OCI-M2 (cell line): Measurements from ENCODE around the gene EME2.

Experiments used
- DNase-seq: peaks from one replicate; lab custom pipeline; 2025; ENCODE audit not compliant: unreplicated experiment; lab: John Stamatoyannopoulos, UW

Gene EME2

DNA sequence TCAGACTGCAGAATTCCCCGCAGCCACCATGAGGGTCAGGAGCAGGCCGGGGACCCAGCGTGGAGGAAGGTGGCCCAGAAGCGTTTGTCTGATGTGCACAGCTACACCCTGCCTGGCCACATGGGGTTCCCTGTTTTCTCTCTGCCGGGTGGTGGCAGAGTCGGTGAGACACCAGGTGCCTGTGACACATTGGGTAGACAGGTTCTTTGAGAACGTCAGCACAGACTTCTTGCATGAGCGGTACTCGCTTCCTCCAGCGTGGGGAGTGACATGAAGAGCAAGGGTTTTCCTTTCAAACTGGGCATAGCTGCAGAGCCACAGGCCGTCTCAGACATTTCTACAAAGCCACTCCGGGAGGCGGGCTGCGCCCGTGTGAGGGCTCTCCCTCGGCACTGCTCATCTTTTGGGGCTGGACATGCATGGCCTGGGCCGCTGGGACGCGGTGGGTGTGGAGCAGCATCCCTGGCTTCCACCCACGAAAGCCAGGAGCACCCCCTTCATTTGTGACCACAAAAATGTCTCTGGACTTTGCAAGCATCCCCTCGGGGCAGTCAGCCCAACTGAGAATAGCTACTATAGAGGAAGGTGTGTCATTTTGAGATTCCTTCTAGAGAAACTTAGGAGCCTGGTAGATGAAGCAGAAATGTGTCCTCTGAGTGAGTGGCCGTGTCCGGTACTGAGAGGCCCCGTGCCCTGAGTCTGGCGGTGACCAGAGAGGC lies 27.3 kb upstream of the EME2 start:
- DNase-seq = no peak

DNA sequence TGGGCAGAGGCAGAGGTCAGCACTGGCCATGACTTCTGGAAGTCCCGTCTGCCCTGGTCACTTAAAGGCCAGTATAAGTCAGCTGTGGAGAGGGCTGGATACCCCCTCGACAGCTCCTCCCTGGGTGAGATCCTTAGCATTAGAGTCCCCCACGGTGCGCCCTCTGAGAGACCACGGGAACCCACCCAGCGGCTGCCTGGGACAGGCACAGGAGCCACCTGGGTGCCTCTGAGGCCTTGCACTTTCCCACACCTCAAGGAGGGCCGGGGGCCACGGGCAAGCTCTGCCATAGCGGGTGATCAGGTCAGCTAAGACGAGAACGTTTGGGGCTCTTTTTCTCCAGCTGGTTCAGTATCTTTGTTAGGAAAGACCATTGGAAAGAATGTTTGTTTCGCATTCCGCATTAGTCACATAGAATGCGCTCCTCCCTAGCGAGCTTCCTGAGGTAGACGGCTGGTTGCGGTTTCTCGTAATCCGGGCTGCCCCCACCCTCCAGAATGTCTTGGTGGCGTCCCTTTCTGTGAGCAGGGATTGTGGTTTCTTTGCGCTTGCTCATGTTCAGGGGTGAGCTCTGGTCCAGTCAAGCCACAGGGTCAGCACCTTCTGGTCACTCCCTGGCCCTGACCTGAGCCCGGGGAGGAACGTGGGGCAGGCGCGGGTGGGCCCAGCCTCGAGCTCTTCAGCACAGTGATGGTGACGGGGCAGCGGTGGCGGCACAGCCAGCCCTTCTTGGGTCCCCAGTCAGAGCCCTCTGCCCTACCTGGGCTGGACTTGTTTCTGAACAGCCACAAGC lies 26.5 kb upstream of the EME2 start:
- DNase-seq = no peak

DNA sequence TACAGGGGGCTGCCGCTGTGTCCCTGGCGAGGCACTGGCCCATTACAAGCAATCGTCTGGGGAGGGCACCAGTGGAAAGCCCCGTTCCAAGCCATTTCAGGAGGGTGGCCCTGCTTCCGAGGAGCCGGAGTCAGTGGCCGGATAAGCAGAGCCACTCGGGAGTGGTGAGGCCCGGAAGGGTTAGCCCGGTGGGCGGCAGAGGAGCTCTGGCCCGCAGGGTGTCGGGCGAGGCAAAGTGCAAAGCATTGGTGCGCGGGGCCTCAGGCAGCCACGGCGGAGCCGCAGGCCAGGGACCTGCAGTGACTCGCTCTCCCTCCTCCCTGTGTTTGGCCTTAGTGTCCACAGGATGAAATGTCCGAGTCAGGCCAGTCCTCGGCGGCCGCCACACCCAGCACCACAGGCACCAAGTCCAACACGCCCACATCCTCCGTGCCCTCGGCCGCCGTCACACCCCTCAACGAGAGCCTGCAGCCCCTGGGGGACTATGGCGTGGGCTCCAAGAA lies 25.9 kb upstream of the EME2 start:
- DNase-seq = no peak

DNA sequence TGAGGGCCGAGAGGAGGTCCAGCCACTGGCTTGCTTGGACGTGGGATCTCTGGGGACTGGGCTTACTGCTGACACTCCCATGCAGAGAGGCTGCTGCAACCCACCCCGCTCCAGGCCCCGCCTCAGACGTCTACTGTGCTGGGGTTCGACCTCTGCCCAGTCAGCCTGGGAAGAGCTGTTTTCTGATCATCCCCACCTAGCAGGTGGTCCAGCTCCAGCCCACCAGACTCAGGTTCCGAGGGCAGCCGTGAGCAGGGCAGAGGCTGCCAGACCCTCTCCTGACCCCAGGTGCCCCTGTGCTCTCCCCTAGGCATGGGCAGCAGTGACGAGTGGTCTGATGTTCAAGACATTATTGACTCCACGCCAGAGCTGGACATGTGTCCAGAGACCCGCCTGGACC lies 24.7 kb upstream of the EME2 start:
- no peak for DNase-seq

DNA sequence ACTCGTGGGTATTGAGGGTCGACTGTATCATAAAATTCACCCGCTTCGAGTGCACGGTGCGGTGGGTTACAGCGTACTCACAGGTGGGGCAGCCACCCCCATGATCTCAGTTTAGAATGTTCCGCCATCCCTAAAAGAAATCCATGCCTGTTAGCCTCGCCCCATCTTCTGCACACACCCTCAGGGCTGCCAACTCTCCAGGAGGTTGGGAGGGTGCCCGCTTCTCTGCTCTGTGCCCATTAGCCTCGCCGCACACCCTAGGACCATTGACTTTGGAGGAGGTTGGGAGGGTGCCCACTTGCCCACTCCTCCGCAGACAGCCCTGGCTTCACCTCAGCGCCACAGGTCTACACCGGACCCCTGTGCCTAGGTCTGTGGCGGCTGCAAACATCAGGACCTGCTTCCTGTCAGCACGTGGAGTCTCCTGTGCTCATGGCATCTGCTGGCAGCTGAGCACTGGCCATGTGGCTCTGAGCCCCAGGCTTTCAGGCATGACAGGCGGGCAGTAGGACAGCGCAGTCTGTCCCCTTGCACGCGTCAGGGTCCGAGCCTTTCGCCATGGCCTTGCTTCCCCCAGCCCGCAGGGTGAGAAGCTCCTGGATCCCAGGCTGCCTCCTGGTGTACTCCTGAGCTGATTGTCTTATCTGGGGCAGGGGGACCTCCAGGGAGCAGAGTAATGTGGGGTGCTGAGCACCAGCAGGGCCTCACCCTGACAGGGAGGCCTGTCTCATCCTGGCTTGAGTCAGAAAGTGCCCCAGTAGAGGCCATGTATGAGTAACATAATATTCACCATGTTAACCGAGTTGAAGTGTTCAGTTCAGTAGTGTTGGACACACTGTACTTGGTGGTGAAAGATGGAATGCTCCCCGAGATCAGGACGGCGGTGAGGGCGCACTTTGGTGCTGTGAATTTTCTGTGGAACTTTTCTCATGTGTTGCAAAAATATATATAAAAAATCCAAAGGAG lies 23.2 kb upstream of the EME2 start:
- no peak for DNase-seq

DNA sequence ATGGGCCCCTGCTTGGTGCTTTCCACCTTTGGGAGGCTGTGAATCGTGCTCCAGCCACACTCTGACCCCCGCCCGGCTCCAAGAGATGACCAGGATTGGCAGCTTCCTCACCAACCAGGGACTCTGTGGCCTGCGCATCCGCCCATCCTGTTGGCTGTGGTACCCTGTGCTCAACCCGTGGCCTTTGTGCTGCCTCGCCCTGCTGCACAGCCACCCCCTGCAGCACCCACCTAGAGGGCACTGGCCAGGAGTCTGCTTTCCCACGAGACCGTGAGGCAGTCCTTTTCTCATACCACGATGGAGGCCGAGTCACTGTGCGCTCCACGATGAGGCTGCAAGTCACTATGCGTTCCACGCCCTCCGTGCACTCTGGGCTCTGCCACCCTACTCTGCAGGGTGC lies 20.7 kb upstream of the EME2 start:
- no peak for DNase-seq

DNA sequence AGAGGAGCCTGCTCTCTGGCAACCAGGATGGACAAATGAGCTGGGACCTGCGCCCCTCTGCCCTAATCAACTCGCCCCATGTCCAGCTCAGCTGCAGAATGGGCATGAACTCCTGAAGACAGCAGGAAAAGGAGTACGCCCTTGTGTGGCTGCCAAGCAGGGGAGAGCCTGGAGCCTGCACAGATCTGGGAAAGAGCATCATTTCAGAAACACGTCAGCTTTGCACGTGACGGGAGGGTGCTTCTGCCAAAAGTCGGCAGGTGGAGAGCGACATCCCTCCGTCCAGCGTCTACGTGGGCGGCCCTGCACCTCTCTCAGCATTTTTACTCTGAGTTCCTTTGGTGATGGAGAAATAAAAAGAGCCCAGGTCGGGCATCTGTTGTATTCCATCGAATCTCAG lies 19.8 kb upstream of the EME2 start:
- DNase-seq = no peak

DNA sequence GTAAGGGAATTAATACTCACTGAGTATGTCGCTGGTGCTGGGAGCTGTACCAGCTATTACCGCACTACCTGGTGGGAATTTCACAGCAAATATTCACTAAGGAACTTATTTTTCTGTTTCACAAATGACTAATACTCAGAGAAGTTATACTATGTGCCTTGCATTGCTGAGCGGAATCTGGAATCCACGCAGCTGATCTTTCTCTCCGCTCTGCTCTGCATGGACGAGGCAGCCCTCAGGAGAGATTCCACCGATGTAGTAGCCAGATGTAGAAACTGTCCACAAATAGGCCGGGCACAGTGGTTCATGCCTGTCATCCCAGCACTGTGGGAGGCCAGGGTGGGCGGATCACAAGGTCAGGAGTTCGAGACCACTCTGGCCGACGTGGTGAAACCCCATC lies 18.4 kb upstream of the EME2 start:
- DNase-seq = no peak

DNA sequence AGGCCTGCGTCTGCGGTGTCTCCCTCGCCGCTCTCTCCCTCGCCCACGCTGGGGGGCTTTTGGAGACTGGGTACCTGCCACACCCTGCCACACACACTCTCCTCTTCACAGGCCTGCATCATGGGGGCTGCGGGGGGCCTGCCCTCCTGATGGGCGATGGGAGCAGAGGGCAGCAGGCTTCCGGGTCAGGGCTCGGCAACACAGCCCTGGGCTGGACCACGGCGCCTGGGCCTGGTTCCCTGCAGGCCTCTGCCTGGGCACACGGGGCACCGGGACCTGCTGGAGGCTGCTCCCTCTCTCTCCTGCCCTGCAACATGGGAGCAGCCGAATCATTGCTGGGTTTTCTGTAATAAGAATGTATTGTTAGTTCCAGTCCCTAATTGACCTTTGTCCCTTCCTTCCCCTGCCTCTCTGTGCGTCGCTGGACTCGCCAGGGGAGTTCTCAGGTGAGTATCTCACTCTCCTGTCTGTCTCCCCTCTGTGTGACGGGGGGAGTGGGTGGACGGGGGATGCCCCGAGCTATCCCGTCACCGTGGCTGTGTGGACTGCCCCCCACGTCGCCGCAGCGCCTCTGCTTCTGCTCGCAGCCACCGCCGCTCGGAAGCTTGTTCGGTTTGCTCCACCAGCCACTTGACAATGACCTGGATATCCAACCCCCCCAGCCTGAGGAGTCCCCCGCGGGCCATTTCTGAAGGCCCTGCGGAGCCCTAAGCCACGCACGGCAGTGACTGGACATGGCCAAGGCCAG lies 14.7 kb upstream of the EME2 start:
- DNase-seq = no peak

DNA sequence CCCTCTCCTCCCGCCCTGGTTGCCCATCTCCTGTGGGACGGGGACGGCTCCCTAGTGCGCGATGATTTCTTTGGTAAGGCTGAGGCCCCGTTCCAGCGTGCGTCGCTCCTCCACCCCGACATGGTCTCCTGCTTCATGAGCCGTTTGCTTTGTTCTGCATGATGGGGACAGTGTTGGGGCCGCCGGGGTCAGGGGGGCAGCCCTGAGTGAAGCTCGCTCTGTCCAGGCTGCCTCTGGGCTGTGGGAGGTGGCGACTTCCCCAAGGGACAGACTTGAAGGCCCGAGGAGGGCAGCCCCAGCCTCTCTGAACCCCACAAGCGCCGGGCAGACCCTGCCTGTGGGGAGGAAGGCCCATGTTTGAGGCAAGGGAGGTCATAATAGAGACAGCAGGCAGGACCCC lies 13.7 kb upstream of the EME2 start:
- DNase-seq = no peak

DNA sequence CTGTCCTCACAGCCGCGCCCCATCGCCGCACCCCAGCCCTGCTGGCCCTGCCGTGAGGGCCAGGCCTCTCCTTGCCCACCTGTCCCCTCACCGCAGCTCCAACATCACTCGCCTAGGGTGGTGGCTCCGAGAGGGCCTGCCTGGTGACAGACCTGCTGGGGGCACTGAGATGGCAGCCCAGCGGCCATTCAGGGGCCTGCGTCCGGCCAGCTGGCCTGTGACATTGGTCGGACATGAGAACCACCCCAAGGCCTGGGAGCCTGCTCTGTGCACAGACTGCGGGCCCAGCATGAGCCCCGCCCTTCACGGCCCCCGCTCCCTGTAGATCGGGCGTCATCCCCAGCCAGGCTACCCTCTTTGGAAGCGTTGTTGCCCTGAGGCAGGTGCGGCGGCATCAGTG lies 13.1 kb upstream of the EME2 start:
- DNase-seq = no peak

DNA sequence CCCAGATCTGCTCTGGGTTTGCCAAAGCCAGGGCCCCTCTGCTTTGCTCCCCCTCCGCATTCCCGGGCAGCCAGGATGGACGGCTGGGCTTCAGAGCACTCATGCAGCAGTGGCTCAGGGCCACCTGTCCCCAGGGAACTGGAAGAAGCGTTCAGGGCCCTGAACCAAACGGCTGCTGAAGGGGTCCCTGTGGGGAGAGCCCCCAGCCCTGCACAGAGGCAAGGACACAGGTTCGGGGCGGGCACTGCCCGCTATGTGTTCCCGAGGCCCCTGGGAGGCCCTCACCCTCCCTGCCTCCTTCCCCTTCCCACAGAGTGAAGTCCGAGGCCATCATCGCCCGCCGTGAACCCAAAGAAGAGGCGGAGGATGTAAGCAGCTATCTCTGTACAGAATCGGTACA lies 11.7 kb upstream of the EME2 start:
- no peak for DNase-seq

DNA sequence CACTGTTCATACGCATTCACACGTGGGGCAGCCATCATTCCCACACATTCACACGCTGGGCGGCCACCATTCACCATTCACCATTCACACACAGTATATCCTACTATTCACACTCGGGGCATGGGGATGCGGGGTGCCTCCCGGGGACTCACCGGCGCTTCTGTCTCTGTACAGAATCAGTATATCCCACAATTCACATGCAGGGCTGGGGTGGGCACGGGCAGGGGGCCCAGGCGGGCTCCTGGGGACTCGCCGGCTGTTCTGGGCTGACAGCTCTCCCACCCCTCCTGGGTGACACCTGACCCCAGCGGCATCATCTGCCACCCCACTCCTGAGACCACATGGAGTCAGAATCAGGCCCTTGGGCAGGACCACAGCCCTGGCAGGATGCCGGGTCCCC lies 10.9 kb upstream of the EME2 start:
- DNase-seq = no peak

DNA sequence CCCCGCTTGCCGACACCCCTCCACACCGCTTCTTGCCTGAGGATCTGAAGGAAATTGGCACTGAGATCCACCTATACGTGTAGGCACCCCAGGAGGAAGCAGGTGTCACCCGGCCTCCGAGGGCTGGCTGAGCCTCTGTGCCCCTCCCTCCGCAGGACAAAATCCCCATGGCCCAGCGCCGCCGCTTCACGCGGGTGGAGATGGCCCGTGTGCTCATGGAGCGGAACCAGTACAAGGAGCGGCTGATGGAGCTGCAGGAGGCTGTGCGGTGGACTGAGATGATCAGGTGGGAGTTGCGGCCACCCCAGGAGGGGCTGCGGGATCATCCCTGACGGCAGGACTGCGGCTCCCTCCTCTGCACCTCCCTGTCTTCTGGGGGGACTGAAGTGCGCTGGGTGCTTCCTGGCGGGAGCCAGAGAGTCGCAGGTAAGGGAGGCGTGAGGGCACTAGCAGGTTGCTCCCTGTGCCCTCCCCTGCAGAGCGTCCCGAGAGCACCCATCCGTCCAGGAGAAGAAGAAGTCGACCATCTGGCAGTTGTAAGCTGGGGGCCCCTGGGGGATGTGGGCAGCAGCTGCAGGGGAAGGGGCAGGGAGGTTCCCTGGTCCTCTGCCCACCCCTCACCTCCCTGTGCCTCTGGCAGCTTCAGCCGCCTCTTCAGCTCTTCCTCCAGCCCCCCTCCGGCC lies 10.3 kb upstream of the EME2 start:
- DNase-seq = no peak

DNA sequence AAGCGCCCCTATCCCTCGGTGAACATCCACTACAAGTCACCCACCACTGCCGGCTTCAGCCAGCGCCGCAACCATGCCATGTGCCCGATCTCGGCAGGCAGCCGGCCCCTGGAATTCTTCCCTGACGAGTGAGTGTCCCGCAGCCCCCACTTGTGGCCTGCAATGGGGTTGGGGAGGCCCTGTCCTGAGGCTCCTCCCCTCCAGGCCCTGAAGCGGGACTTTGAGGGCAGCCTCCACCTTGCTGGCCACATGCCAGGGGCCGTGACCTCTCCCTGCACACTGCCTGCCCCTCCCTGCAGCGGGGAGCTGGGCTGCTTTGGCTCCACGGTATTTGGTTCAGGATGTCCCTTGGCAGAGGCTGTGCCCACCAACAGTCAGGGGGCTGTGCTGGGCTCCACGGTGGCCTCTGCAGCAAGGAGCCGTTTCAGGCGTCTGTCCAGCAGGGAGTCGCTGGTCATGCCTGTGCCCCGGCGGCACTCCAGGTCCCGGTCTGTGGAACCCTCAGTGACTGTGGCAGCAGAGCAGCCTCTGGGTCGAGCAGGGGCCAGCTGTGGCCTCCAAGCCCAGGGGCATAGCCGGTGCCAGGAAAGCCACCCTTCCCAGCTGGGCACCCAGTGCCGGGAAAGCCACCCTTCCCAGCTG lies 9.6 kb upstream of the EME2 start:
- no peak for DNase-seq

DNA sequence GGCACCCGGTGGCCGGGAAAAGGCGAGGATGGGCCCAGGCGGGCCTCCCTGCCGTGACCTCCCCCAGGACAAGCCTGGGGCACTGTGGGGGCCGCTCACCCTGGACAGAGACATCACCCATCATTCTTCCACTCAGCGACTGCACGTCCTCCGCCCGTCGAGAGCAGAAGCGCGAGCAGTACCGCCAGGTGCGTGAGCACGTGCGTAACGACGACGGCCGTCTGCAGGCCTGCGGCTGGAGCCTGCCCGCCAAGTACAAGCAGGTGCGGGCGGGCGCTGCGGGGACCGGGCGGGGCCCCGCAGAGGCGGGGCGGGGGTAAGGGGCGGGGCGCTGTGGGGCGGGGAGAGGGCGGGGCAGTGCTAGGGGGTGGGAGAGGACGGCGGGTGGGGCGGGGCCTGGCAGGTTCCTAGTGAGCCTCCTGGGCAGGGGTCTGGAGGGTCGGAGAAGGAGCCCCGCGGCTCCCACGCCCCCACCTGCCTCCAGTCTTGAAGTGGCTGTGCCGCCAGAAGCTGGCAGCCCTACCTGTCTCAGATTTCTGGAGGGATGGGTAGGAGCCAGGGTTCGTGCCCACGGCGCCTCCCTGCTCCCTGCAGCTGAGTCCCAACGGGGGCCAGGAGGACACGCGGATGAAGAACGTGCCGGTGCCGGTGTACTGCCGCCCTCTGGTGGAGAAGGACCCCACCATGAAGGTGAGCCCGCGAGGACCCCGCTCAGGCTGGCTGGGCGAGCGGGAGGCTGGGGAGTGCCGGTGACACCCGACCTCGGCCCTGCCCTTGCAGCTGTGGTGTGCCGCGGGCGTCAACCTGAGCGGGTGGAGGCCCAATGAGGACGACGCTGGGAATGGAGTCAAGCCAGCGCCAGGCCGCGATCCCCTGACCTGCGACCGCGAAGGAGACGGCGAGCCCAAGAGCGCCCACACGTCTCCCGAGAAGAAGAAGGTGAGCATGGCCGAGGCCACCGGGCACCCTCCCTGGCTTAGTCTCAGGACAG lies 8.8 kb upstream of the EME2 start:
- DNase-seq = no peak

DNA sequence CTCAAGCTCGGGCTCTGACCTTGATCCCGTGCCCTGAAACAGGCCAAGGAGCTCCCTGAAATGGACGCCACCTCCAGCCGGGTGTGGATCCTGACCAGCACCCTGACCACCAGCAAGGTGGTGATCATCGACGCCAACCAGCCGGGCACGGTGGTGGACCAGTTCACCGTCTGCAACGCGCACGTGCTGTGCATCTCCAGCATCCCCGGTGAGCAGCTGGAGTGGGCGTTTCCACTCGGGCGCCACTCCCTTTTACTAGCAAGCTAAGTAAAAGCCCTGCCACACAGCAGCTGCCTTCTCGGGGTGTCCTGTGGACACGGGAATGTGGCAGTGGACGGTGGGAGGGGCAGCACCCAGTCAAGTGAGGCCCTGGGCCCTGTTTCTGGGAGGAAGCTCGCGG lies 7.6 kb upstream of the EME2 start:
- DNase-seq = no peak

DNA sequence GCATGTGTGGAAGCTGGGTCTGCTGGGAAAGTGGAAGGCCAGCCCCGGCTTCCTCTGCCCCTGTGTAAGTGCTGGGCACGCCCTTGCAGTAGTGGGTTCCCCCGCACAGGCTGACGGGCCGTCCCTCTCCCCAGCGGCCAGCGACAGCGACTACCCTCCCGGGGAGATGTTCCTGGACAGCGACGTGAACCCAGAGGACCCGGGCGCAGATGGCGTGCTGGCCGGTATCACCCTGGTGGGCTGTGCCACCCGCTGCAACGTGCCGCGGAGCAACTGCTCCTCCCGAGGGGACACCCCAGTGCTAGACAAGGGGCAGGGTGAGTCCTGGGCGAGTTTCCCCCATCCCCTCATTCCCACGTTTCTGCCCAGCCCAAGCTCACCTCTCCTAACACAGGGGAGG lies 6.8 kb upstream of the EME2 start:
- DNase-seq = no peak

DNA sequence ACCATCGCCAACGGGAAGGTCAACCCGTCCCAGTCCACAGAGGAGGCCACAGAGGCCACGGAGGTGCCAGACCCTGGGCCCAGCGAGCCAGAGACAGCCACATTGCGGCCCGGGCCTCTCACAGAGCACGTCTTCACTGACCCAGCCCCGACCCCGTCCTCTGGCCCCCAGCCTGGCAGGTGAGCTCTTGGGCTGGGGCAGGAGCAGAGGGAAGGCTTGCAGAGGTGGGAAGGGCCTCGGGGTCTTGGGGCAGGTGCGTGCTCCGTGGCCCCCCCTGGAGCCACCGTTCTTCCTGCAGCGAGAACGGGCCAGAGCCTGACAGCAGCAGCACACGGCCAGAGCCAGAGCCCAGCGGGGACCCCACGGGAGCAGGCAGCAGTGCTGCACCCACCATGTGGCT lies 6.4 kb upstream of the EME2 start:
- DNase-seq = no peak
